UCSD-AML1 (cell line): ENCODE measurements around the gene MEGF11.

Experiments used
- DNase-seq: peaks from one replicate; lab custom pipeline; 2025; ENCODE audit not compliant: unreplicated experiment; lab: John Stamatoyannopoulos, UW

The MEGF11 gene

DNA sequence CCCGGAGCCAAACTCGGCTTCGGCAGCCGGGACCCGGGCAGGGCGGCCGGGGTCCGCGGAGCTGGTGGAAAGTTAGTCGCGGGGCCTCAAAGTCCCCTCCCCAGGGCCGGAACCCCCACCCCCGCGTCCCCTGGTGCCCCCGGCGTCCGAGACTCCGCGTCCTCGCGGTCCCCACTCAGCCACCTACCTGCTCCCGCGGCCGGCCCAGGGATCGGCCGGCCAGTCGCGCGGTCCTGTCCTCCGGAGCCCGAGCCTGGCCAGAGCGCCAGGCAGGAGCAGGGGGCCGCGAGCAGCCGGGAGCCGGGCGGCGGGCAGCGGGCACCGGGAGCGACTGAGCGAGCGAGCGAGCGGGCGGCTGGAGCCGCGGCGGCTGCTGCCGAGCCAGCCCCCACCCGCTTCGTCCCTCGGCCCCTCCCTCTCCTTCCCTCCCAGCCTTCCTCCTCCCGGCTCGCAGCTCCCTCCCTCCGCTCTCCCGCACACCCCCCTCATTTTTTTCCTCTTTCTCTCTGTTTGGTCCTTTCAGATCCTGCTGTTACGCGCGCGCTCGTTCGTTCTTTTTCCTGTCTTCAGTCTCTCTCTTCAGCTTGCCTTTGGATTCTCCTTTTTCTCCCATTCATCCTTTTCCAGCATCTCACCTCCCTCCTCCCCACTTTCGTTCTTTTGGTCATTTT, at the start of gene MEGF11:
TSS of gene MEGF11 (minus strand) at position 333 of the 671 bp plus-strand sequence. CDS start 125,347 bp downstream, outside the sequence.
- DNase-seq = no peak

DNA sequence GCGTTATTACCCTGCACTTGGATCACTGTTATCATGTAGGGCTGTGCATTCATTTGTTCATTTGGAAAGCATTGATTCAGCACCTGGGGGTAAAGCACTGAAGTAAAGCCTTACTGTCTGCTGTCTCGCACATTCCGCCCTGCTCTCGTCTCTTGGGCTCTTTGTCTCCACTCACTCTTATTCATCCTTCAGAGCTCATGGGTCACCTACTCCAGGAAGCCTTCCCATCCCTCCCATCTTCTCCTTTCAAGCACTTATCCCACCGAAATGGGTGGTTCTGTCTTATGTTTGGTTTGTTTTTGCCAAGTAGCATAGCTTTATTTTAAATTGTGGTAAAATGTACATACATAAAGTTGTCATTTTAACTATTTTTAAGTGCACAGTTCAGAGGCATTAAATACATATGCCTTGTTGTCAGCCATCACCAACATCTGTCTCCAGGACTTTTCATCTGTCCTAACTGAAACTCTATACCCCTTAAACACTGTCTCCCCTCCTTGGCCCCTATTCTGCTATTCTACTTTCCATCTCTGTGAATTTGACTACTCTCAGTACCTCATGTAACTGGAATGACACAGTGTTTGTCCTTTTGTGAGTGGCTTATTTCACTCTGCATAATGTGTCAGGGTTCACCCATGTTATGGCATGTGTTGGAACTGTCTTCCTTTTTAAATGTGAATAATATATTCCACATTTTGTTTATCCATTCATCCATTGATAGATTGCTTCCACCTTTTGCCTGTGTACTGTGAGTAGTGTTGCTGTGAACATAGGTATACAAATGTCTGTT, 49.1 kb upstream of the MEGF11 start:
- no peak for DNase-seq

DNA sequence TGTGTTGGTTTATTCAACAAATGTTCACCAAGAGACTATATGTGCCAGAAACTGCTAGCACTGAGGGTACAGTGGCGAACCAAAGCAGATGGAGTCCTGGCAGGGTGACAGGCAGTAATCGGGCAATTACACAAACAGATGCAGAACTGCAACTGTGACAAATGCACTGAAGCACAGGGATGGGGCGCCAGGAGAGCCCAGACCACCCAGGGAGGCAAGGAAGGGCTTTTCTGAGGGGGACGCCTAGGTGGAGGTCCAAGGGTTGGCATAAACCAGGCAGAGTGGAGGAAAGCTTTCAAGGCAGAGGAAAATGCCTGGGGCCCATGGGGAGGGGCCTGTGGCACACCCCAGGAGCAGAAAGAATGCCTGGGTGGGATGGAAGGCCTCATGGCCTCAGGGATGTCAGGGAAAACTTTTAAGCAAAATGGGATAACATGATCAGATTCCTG, 45.3 kb upstream of the MEGF11 start:
- DNase-seq = no peak

DNA sequence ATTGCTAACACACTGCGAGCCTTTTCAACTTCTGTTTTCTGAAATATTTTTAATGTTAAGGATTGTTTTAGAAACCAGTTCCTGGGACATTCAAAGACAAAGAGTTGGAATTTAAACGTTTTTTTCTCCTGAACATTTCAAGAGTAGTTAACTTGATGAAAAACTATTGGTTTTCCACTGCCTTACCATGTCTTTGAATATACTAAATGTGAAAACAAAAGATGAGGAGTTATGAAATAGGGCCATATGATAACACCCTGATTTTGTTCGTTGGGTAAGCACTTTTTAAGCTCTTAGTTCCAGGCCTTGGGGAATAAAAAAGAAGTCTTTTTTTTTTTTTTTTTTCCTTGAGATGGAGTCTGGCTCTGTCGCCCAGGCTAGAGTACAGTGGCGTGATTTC, 42.6 kb upstream of the MEGF11 start:
- DNase-seq = no peak

DNA sequence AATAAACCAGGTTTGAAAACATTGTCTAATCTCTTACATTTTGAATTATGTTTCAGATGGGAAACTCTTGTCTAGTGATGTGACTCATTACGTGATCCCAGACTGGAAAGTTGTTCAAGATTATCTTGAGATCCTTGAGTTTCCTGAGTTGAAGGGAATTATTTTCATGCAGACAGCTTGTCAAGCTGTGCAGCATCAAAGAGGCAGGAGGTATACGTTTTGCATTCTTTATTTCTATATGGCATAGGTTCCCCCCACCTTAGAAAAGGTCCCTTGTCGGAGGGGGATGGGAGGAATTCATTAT, 41.3 kb upstream of the MEGF11 start:
- DNase-seq = no peak

DNA sequence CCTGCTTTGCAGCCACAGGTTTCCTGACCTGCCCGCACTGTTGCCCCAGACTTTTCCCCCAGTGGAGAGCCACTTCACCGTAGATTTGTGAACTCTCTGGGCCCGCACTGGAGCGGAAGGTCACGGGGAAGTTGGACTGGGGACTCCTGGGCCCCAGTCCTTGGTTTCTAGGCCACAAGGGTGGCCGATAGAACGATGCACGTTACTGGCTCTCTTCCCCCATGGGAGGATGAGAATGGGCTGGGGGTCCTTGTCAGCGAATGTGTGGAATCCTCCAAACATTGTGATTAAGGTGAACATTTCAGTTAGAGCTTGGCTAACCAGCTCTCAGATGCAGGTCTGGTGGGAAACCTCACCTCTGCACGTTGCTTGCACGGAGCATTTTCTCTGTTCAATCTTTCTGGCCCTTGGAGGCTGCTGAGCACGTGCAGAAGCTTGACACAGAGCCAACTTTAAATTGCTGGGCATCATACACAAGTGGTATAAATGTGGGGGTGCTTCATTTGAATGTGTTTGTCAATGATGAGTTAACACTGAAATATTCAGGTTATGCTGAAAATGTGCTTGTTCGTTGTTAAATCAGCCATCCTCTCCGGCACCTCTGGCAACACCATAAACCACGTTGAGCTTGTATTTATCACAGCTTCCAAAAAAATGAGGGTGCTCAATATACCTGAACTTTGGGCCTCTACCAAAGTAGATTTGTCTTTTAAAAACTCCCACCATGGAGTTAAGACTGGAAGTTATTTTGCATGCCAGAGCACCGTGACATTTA, 40.8 kb upstream of the MEGF11 start:
- DNase-seq = no peak

DNA sequence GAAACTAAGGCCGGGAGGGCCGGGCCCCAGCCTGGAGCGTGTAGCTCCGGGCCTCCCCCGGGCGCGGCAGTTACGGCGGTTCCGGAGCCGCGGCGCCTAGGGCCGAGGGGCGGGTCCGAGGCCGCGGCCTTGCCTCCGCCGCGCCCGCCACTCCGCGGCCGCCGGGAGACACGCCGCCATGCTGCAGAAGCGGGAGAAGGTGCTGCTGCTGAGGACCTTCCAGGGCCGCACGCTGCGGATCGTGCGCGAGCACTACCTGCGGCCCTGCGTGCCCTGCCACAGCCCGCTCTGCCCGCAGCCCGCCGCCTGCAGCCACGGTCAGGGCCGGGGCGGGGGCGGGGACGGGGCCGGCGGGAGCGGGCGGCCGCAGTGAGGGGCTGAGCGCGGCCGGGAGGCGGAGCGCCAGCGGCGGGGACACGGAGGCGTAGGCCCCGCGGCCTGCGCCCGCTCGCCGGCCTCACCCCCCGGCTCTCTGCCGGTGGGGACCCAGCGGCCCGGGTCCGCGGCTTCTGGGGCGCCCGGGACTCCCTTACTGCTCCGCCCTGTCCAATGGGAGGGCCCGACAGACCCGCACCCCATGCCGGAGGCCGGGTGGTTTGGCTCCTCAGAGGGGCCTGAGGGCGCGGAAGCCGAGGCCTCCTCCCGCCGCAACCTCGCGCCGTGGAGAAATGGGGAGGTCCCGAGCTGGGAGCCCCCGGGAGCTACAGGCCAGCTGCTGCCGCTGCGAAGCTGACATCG, 40.0 kb upstream of the MEGF11 start, which contains the start of gene DIS3L:
TSS of gene DIS3L (plus strand) at position 150 of the 738 bp plus-strand sequence. CDS start at position 179, 29 bp downstream.
- DNase-seq = peak; percentile 85

DNA sequence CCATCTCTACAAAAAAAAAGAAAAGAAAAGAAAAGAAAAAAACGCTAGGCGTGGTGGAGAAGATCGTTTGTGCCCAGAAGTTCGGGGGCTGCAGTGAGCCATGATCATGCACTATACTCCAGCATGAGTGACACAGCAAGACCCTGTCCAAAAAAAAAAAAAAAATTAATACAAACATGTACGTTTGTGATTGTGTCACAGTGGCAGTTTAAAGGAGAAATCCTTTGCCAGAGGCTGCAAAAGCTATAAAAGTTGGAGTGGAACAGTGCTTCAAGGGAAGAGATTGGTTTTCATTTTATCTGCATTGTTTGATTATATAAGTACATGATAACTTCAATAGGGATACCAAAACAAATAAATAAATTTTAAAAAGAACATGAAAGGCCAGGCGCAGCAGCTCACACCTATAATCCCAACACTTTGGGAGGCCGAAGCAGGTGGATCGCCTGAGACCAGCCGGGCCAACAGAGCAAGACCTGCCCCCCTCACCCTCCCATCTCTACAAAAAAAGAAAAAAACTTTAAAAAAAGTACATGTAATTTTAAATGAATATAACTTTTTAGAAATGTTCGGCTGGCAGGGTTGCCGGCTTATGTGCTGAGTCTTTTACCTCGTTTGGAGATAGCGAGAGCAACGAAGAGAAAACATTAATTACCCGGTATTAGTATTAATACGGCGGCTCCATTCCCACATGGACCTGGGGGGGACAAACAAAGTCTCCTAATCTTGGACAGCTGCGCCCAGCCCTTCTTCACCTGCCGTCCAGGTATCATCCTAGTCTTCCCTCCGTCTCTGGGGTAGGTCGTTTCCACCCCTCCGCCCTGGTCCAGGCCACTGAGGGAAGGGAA, 39.2 kb upstream of the MEGF11 start:
- DNase-seq = no peak

DNA sequence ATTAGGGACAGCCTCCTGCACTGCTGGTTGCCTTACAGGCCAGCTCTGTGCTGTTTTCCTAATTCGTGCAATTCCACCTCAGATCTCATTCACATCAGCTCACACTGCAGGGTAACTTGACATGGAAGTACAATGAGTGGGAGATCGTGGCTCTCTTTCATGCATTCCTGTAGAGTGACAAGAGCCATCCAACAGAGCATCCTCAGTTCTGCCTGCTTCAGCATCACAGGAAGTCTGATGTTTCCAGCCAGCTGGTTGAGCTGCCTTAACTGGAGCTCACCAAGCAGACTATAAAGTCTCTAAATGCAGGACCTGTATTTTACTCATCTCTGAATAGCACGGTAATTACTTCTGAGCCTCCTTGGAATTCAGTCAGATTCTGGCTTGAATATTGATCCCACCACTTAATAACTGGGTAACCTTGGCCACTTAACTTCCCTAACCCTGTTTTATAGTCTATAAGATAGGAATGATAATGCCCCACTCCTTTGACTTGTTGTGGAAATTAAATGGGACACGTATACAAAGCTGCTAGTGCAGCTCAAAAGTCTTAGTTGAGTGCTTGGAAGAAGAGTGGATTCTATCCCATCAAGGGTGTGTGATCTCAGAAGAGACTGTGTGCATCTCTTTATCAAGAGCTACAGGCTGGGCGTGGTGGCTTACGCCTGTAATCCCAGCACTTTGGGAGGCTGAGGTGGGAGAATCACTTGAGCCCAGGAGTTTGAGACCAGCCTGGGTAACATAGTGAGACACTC, 38.4 kb upstream of the MEGF11 start:
- no peak for DNase-seq

DNA sequence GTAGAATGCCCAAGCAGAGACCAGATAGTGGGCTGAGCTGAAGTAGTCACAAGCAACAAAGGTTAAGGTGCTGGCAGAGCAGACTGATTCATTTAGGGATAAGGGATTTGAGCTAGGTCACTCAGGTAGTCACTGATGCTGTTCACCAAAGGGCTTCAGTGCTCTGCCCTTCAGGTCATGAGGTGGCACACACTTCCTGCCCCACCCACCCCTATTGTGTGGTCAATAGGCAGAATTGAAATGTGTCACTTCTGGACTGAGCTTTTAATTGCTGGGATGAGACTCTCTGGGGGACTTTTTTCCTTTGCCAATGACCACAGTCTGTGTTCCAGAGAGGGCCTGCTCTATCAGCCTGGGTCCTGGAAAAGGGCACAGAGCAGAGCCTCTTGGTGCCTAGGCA, 37.0 kb upstream of the MEGF11 start:
- DNase-seq = no peak

DNA sequence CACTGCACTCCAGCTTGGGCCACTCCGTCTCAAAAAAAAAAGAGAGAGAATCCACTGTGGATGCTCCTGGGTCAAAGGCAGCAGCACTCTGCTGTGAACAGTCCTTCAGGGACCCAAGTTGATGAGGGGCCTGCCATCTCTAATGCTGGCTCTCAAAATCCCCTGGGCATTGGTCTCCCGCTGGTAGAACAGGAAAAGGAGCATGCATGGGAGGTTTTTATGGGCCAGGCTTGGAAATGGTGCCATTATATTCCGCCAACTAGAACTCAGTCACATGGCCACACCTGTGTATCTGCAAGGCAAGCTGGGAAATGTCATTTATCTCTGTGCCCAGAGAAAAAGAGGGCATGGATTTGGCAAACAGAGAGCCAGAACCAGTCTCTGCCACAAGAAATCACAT, 36.5 kb upstream of the MEGF11 start:
- DNase-seq = no peak

DNA sequence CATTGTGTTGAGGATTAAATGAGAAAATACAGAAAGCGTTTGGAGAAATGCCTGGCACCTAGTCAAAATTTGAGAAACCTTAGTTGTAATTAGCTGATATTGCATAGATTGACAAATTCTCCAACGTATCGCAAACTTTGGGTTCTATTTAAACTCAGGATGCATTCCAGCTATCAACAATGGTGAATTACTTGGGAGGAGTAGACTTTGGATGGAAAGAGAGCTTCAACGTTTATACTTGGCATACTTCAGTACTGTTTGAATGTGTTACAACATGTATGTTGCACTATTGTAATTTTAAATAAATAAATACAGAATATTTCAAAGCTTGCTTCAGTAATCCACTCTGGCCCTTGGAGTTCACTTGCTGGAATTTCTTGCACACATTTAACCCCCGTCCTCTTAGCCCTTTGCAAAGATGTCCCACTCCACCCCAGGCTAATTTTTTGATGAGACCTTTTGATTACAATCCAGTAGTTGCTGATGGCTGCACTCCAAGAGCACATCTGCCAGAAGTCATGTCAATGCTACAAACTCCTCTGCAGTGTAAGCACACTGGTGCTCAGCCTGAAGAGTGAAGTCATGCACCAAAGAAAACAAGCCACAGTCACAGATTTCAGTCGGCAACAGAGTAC, 35.1 kb upstream of the MEGF11 start:
- no peak for DNase-seq

DNA sequence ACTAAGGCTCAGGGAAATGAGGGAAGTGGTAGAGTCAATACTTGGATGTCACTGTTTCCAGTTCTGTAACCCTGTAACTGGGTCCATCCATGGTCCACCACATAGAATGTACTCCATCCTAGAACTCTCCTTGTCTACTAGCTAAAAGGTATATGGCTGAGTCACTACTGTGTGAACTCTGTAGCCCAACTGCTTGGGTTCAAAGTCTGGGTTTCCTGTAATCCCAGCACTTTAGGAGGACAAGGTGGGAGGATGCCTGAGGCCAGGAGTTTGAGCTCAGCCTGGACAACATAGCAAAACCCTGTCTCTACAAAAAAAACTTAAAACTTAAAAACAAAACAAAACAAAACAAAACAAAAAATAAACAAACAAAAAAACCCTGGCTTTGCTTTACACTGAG, 34.5 kb upstream of the MEGF11 start:
- no peak for DNase-seq

DNA sequence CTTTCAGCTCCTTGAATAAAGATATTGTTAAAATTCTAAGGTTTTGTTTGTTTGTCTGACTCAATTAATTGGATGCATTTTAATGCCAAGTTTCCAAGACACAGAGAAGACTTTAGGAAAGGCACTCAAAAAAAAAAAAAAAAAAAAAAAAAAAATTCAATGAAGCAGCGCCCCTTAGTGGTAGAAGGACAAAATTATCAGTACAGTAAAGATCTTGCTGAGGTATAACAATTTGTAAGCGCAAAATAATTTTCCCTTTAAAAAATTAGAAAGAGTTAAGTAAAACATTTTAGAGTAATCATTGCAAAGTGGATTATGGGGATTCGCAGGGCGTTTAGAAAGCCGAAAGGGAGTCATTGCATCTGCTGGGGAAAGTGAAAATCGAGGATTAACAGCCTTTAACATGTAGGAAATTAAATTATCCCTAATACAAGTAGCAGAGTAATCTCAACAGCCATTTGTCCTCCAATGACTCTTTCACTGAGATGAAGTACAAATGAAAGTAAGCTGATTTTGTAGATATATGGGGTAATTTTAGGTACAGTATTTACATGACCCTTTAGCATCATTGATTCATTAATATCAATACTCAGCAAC, 34.0 kb upstream of the MEGF11 start:
- DNase-seq = no peak

DNA sequence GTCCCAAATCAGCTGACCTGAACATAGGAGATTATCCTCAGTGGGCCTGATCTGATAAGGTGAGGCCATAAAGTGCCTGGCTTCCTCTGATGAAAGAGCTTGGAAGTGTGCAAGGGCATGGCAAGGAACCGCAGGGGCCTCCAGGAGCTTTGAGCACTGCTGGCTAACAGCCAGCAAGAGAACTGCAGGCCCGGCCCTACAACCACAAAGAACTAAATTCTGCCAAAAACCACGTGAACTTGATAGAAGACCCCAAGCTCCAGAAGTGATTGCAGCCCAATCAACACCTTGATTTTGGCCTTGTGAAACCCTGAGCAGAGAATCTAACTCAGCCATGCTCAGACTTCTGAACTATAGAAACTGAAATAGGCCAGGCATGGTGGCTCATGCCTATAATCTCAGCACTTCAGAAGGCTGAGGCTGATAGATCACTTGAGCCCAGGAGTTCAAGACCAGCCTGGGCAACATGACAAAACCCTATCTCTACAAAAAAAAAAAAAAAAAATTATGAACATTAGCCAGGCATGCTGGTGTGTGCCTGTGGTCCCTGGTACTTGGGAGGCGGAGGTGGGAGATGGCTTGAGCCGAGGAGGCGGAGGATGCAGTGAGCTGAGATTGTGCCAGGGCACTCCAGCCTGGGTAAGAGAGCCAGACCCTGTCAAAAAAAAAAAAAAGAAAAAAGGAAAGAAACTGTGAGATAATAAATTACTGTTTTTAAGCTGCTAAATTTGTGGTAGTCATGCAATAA, 32.2 kb upstream of the MEGF11 start:
- no peak for DNase-seq

DNA sequence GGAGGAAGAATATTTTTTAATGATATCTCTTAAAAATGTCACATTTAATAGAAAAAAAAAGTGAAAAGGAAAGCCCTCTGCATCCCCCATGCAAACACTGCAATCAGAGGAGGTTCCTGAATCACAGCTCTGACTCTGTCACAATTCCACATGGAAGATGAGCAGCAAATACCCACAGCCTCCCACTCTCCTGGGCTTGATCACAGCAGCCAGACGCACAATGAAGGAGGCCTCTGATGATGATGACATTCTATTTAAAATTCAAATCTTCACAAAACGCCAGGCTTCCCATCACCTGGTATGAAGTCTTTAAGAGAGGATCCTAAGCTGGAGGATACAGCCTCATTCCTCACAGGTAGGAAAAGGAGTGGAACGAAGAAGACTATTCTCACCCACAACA, 30.7 kb upstream of the MEGF11 start:
- DNase-seq = no peak

DNA sequence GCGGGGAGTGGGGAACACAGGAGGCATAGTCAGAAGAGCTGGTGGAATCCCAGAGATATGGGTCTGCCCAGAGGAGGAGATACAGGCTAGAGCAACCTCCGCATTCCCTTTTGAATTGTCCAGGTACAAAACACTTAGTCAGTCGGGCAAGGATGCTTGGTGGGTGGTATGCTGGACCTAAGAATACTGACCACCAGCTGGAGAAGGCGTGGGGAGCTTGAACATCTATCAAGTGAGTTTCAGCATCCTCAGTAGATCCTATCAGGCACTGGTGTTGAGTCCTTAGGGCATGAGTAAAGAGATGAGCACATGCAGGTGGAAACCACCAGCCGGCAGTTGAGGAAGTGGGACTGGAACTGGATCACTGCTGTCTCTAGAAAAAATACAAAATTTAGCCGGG, 25.1 kb upstream of the MEGF11 start:
- DNase-seq = no peak

DNA sequence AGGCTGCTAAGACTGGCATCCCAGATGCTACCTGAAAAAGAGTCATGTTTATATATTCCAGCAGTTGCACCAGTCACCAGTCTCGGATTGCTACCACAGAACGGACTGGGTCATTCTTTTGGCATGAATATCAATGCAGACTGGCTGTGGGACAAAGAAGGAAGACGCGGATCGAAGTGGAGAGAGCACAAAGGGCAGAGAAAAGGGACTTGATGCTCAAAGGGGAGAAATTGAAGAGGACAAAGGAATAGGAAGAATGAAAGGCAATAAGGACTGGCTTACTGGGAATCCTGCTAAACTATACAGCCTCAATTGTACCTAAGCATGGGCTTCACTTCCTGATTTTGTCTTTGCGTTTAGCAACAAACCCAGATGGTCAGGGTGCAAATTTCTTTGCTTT, 24.5 kb upstream of the MEGF11 start:
- no peak for DNase-seq
